AG08395 (cell line): ENCODE measurements around the gene NASP.

ENCODE experiments used
- DNase-seq: peaks from one replicate; pipeline ENCODE4 v3.0.0; 2012; ENCODE audit warnings: mixed read lengths, low spot score

The NASP gene

GRCh38 chr1:45619149-45619921, 35.5 kb downstream of the NASP start:
- DNase-seq = no peak

- no peak for DNase-seq
Observed at GRCh38 chr1:45620588-45621500, 37.0 kb downstream of the NASP start.

- DNase-seq = no peak
Observed at GRCh38 chr1:45621501-45621836, 37.6 kb downstream of the NASP start.

- DNase-seq = no peak
Observed at GRCh38 chr1:45621895-45622523, 38.2 kb downstream of the NASP start.

GRCh38 chr1:45622524-45623394, 38.9 kb downstream of the NASP start:
- DNase-seq = peak; percentile 16

GRCh38 chr1:45623972-45624371, 40.1 kb downstream of the NASP start, which contains the start of gene CCDC17:
Gene CCDC17, minus strand, starts transcription at chr1:45624054. Its CDS starts 145 bp downstream, at chr1:45623909.
- peak; percentile 22 for DNase-seq

- DNase-seq = no peak
Observed at GRCh38 chr1:45629035-45629434, 45.2 kb downstream of the NASP start.

- DNase-seq = no peak
Observed at GRCh38 chr1:45630429-45630828, 46.6 kb downstream of the NASP start.

GRCh38 chr1:45635211-45635610, 51.4 kb downstream of the NASP start:
- DNase-seq = no peak

GRCh38 chr1:45640293-45640692, 56.5 kb downstream of the NASP start:
- no peak for DNase-seq

GRCh38 chr1:45643321-45643720, 59.5 kb downstream of the NASP start:
- no peak for DNase-seq

- no peak for DNase-seq
Observed at GRCh38 chr1:45643978-45644377, 60.1 kb downstream of the NASP start.

GRCh38 chr1:45644661-45645060, 60.8 kb downstream of the NASP start:
- no peak for DNase-seq

- no peak for DNase-seq
Observed at GRCh38 chr1:45647248-45648021, 63.6 kb downstream of the NASP start.

- no peak for DNase-seq
Observed at GRCh38 chr1:45654540-45655280, 70.9 kb downstream of the NASP start.

- DNase-seq = no peak
Observed at GRCh38 chr1:45656573-45657226, 72.9 kb downstream of the NASP start.

GRCh38 chr1:45658171-45658570, 74.3 kb downstream of the NASP start:
- no peak for DNase-seq

- DNase-seq = no peak
Observed at GRCh38 chr1:45659222-45659621, 75.4 kb downstream of the NASP start.

GRCh38 chr1:45660336-45660735, 76.5 kb downstream of the NASP start:
- DNase-seq = no peak

- no peak for DNase-seq
Observed at GRCh38 chr1:45666836-45667235, 83.0 kb downstream of the NASP start.
